Fibroblast of gingiva (primary cell): ENCODE measurements around the gene ATP10B.
"Not testable (repeated sequence)": the region's sequence is repeated elsewhere in the genome, so short reads cannot be mapped to it uniquely, and the experiment has no call there.

Experiments
- DNase-seq: peaks from one replicate; pipeline ENCODE4 v3.0.0-alpha.2; 2011; ENCODE audit warnings: low read depth

Gene ATP10B

DNA sequence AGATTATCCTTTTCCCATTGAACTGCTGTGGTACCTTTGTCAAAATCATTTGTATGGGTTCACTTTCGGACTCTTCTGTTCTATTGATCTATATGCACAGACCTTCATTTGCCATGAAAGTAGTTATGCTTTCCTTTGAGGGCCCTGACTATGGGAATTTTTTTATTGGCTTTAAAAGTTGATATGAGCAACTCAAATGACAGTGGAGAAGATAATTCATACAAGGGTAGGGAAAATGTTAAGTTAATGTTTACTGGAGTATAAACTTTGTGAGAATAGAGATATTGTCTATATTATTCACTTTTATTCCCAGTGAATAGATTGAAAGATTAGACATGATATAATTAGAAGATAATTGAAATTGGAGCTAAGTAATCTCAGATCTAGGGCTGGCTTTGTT lies 94.8 kb downstream of the ATP10B start:
- DNase-seq, result no peak

DNA sequence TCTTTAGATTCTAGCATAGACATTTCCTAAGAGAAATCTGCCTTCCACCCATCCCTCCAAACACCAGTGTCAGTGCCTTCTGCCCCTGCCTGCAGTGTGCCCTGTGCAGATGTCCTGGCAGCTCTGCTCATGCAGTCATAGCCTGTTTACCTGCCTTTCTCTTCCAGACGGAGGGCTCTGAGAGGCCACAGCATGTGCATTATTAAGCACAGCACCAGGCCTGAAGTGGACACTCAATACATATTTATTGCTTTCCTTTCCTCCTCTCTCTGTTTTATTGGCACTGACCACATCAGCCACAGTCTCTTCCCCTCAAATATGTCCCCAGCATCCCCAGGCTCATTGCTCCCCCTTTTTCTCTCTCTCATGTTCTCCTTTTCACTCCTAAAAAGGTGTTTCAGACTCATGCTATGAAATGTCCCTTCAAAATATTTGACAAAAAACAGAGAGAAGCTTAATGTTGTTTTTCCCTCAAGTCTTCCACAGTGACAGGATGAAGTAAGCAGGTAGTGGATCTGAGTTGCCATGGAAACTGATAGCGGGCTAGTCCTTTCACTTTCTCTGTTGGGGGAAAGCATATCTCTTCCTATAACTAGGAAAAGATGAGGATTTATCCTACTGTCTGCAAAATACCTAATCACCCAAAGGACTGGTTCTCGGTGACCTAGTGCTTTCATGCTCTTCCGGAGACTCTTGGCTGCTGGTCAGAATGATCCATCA lies 100.9 kb downstream of the ATP10B start:
- no peak for DNase-seq

DNA sequence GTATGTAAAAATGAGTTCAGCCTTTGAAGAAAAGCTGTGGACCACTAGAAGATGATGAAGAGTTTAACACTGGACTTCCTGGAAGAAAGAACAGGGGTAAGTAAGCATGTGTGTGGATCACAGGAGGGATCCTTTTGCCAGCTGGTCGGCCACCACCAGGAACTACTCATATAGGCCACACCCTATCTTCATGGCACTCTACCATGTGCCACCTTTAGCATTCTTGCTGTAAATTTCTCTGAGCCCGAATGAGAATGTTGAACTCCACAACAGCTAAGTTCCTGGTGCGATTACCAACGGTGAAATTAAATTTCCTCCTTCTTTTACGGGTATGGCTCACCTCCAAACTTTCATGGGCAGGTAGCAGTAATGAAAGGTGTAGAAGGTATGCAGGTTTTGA lies 102.3 kb downstream of the ATP10B start:
- no peak for DNase-seq

DNA sequence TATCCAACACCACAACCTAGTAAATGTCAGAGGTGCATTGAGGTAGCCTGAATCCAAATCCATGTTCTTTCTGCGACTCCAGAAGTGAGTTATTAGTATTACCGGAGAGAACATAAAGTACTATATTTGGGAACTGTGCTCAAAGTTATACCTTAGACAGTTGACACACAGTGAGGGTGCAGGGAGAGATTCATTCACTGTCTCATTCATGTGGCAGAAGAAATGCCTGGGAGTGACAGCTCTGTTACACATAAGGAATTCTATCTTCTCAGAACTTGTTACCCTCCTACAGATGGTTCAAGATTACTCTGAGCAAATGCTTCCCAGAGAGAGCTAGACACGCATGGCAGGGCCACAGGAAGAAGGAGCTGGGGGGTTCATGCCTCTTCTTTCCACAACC lies 103.0 kb downstream of the ATP10B start:
- no peak for DNase-seq

DNA sequence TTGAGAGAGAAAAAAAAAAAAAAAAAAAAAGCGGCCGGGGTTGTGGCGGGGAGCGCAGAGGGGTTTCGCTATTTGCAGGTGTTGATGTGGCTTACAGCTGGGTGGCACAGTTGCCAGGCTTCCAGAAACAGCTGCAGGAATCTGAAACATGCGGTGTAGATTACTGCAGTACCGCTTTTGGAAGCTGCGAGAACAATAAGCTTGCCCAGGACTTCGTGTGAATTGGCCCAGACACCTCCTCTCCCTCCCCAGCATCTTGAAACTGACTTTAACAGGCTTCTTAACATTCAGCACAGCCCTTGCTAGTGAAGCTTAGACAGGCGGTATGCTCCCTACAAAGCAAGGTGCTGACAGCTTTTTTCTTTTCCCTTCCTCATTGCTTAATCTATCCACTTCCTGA lies 104.0 kb downstream of the ATP10B start:
- no peak for DNase-seq

DNA sequence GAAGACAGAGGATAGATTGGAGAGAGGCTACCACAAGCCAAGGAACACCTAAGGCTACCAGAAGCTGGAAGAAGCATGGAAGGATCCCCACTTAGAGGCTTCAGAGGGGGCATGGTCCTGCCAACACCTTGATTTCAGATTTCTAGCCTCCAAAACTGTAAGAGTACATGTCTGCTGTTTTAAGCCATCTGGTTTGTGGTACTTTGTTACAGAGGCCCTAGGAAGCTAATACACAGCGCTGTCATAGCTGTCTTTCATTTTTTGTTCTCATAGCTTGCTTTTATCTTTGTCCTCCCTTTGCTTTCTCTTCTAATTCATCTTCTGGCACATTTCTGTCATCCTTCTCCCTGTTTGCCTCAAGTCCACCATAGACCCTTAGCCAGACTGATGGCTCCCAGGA lies 104.5 kb downstream of the ATP10B start:
- DNase-seq, result no peak

DNA sequence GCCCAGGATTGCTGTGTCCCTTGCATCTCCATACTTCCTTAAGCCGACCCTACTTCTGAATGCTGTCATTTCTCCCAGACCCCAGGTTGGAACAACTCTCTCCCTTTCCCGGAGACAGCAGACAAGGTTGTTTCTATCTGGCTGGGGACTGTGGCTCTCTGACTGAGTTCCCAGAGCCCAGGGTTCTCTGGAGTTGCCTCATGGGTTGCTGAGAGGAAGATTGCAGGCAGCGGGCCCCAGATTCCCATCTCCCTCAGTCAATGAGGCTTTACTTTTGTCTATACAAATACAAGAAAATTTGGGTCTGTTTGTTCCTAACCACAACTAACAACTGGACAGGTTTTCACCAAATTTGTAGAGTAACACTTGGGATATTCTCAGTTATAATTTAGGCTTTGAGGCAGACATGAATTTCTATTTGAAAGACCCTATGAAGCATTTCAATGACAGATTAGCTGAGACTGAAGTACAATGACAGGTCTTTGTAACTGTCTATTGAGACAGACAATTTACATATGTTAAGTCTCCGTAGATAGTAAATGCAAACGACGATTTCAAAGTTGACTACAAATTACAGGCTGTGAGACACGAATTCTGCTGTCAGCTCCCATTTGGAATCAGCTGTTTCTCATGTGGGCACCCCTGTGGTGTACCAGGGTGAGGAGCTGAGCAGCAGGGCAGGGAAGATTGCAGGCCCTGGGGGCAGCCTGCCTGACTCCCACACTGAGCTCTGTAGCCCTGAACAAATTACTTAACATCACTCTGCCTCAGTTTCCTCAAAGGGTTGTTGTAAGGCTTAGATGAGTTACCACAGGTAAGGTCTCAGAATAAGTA lies 107.5 kb downstream of the ATP10B start:
- no peak for DNase-seq

DNA sequence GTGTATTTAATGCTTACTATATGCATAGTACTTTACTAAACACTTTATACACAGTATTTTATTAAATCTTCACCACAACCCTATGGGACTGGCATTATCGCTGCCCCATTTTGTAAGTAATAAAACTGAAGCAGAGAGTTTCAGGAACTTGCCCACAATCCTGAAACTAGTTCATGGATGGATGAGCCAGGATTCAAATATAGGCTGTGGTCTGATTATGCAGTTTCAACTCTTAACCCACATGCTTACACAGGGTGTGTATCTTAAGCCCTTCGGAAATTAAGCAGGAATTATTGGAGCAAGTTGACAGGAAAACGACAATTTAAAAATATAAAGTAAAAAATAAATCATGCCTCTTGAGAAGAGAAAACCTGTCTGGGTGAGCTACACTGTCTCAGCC lies 109.0 kb downstream of the ATP10B start:
- DNase-seq, result no peak

DNA sequence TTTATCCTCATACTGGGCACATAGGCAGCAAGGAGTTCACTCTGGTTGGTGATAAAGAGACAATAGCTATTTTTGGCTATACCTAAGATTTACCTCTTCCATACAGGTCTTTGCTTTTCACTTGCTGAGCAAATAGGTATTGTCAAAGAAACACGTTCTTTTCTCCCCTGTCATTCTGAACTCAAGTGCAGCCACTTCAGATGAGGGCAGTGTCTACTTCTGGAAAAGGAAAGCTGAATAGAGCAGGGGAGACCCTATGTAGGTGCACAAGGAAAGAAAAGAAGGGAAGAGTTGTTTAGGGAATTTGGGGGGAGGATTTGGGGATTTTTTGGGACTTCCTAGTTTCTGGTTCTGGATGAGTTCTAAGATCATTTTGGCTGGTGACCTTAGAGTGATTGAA lies 109.6 kb downstream of the ATP10B start:
- no peak for DNase-seq

DNA sequence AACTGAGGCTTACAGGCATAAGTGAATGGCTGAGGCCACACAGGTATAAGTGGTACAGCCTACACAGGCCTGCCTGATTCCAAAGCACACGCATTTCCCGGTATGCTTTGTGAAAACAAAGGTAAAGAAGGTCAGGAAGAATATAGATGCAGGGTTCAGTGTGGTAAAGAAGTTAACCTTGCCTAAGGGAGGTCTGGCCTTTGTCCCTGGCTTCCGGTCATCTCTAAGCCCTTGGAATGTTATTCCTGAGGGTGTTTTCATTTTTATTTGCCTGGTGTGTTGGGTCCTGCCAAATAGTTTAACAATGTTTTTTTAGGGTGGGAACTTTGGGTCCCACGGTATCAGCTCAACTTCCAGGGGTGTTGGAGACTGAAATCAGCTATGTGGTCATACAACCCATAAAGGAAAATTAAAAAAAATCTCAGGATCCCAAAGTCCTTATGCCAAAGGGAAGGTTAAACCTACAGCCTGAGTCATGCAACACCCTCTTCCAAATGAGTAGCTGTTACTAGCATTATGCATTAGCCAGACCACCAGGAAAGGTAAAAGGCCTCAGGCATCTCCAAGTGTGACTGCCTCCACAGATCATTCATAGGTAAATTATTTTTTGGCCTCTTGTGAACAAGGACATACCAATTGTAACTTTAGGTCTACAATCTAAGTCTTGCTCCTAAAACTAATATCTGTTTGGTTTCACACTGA lies 124.6 kb downstream of the ATP10B start:
- no peak for DNase-seq

DNA sequence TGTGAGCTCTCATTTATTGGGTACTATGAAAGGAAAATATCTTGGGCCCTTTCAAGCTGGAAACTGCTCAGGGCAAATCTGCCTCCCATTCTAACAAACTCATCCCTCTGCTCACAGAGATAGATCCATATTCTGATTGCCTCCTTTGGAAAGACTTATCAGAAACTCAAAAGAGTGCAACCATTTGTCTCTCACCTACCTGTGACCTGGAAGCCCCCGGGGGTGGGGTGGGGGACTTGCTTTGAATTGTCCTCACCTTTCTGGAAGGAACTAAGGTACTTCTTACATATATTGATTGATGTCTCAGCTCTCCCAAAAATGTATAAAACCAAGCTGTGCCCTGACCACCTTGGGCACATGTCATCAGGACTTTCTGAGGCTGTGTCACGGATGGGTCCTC lies 125.3 kb downstream of the ATP10B start:
- no peak for DNase-seq

DNA sequence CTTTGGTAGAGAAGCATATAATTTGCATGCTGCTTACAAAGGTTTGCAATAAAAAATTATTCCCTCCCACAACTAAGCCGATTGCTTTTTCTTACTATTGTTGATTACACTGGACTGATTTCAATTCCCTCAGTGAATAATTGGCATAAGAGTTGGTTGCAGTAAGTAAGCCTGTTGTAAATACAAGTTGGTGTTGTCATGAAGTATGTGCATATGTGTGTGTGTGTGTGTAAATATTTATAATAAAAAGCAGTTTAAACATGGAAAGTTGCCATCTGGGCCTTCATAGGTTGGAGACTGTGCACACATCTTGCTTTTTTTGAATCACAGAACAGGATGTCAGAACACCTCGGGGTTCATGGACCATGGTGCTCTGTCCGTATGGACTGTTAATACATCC lies 131.2 kb downstream of the ATP10B start:
- no peak for DNase-seq

DNA sequence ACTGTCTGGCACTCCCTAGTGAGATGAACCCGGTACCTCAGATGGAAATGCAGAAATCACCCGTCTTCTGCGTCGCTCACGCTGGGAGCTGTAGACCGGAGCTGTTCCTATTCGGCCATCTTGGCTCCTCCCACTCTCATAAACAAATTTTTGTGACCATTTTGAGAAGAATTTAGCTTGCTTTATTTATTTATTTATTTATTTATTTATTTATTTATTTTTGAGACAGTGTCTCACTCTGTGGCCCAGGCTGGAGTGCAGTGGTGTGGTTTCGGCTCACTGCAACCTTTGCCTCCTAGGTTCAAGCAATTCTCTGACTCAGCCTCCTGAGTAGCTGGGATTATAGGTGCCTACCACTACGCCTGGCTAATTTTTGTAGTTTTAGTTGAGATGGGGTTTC lies 136.5 kb downstream of the ATP10B start:
- DNase-seq, result not testable (repeated sequence)

DNA sequence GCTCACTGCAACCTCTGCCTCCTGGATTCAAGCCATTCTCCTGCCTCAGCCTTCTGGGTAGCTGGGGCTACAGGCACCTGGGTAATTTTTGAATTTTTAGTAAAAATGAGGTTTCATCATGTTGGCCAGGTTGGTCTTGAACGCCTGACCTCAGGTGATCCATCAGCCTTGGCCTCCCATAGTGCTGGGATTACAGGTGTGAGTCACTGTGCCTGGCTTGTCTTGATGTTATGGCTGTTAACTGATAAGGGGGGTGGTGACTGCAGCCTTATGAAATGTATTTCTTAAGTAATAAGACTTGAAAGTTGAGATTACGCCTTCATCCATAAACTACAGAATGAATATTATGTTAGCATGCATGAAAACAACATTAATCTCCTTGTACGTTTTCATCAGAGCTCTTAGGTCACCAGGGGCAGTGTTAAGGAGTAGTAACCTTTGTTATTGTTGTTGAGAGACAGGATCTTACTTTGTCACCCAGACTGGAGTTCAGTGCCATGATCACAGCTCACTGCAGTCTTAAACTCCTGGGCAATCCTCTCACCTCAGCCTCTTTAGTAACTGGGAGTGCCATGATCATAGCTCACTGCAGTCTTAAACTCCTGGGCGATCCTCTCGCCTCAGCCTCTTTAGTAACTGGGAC lies 148.3 kb downstream of the ATP10B start:
- no peak for DNase-seq

DNA sequence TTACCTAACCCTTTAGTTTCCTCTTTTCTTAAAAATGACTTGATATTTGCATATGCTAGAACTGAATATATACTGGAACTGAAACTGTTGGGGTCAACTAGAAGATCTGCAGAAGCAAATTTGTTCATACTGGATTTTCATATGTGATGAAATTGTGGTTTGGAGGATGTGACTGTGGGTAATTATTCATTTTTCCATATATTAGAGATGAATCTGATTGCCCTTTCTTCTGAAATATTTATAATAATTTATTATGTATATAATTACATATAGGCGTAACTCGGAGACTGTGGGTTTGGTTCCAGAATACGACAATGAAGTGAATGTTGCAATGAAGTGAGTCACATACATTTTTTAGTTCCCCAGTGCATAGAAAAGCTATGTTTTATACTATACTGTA lies 149.1 kb downstream of the ATP10B start:
- DNase-seq, result no peak

DNA sequence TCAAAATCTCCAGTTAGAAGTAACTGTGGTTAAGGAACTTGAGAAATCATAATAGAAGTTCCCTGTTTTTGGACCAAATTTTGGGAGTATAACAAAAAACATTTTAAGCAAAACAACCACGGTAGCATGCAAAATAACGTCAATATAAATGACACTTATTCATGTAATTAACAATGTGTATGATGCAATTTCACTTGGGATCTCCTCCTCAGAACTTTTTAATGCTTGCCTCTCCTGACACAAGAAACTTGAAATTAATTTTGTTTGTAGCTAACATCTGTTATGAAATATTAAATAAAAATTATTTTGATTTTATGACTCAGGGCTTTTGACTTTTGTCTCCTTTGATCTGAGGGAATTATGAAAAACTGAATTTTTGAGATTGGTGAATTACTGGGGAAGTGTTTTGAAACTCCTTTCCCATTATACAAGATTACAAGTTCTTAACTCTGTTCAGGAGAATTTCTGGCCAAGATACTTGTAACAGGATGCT lies 149.7 kb downstream of the ATP10B start:
- DNase-seq, result no peak

DNA sequence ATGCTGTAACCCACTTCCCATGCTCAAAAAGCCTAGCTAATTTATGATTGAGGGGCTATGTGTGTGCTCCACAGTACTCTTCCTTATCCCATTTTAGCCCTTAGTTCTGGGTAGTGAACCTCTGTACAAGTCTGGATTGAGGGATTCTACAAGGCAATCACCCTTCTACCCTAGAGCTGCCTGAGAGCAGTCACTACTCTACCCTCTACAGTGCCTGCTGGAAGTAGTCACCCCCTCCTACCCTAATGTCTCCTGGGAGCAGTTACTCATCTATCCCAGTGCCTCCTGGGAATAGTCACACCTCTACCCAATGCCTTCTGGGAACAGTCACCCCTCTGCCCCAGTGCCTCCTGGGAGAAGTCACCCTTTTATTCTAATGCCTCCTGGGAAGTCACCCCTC lies 150.6 kb downstream of the ATP10B start:
- DNase-seq, result no peak

DNA sequence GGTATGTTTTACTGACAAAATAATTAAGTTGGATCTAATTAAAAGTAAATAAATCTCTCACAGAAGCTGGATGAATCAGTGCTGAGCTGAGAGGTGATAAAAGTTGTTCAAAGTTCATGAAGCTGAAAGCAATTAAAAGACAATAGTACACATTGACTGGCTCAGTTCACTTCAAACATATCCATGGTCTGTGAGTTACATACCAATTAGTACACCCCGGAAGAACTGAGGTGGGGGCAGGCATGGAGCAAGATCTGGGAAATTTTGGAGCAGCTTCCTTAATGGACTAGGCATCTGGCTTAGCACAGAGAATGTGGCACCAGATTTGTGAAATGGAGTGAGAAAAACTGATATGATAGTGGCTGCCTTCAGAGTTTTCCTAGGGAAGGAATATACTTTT lies 152.7 kb downstream of the ATP10B start:
- no peak for DNase-seq

DNA sequence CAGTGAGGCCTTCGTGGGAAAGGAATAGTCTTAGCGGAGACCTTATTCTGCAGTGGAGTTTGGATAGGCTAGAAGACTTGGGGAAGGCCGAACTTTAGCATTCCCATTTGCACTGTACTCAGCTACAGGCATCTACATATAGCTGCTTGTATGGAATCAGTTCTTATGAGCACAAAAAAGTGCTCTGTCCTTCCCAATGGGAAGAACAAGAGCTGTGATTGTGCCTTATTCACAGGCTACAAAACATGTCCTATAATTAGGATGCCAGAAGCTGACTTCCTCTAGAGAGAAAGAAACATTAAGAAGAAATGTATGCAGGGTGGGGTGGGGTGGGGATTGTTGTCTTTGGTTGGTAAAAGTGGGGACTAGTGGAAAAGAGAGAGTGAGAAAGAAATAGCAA lies 154.7 kb downstream of the ATP10B start:
- DNase-seq, result no peak

DNA sequence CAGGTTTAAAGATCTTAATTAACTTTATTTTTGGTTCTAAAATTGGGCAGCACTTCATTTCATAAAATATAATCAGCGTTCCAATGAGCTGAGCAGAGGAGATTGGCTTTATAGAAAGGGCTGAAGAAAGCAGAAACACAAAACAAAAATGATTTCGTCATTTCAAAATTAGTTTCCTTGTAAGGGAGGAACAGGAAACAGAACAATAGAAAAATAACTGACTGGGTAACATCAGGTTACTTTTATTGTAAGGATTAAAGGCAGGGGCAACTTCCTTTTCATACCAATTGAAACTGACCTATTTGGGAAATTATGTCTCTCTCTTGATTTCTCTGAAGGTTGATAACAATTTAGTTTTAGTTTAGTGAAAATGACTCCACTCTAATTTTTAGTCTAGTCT lies 157.1 kb downstream of the ATP10B start:
- no peak for DNase-seq

DNA sequence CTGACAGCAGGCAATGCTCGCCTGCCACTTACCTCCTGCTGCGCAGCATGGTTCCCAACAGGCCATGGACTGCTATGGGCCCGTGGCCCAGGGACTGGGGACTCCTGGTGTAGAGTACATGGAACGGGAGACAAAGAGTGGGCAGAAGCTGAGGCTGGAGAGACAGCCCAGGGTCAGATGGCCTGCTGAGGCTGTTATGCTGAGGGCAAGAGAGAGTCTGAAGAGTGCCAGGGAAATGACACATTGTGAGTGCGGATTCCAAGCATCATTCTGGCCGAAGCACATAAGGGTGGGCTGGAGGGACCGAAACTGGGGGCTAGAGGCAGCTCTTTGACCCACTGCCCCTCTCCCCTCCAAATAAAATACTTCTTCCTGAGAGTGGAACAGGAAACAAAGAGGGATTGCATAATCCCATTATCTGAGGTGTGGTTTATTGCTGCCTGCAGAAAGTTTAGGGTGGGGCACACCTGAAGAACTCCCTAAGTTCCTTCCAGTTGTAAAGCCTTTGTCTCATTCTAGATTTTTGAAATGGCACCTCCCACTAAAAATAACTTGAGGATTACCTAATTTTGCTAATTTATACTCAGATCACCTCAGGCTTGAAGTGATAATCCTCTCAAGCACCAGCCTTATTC lies 158.1 kb downstream of the ATP10B start:
- DNase-seq, result no peak

DNA sequence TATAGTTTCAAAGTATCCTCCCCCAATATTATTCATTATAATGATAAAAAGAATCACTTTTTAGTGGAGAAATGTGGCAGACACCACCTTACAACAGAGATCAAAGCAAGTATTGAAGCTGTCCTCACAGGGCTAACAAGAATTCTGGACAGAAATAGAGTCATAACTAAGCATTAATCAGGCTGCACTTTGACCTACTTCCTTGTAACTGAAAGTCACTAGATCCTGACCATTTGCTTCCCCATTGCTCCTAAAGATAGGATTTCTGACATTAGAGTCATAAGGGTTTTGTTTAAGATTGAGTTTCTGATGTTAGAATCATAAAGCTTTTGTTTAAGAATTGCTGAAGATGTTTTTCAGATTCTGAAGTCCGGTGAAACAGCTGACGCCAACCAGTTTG lies 159.7 kb downstream of the ATP10B start:
- no peak for DNase-seq
